DND-41 (cell line): ENCODE measurements around the gene MDFI.

ENCODE experiments used
- ATAC-seq: fragments of 200-7000 bp; cut with Tn5 transposase; 3 replicates; pipeline ENCODE4 v1.9.1; 2021; ENCODE audit warnings: low read depth; ENCODE audit not compliant: insufficient read depth
- DNase-seq: peaks from one replicate; pipeline ENCODE4 v3.0.0-alpha.2; 2020
- H2AFZ ChIP-seq: 2 replicates; pipeline ENCODE4 v1.6.0; 2012; ENCODE audit warnings: low read depth, low read length
- H3K27ac ChIP-seq: 2 replicates; pipeline ENCODE4 v1.5.1; 2012; ENCODE audit warnings: low read length, inconsistent platforms
- H3K27me3 ChIP-seq: fragments of 200-600 bp; sonication (generic); 2 replicates; pipeline ENCODE4 v1.6.0; 2012; ENCODE audit warnings: low read length, mild to moderate bottlenecking, inconsistent platforms; ENCODE audit not compliant: insufficient read depth, poor library complexity
- H3K36me3 ChIP-seq: 2 replicates; pipeline ENCODE4 v1.5.1; 2012; ENCODE audit warnings: low read length, inconsistent platforms; ENCODE audit not compliant: insufficient read depth
- H3K4me1 ChIP-seq: 2 replicates; pipeline ENCODE4 v1.5.1; 2012; ENCODE audit warnings: mild to moderate bottlenecking, low read length; ENCODE audit not compliant: insufficient read depth
- H3K4me2 ChIP-seq: 2 replicates; pipeline ENCODE4 v1.6.0; 2012; ENCODE audit warnings: mild to moderate bottlenecking, moderate library complexity, low read length, inconsistent platforms; ENCODE audit not compliant: insufficient read depth
- H3K4me3 ChIP-seq, 2 experiments: fragments of 200-600 bp in 1 of 2; shearing (Covaris generic) in 1 of 2; 2 replicates each; pipeline ENCODE4 v1.5.1; 2012 to 2016; ENCODE audit warnings: inconsistent platforms in 2 of 2, low read length in 2 of 2, mild to moderate bottlenecking in 2 of 2, low read depth in 1 of 2, moderate library complexity in 1 of 2
- H3K79me2 ChIP-seq: 2 replicates; pipeline ENCODE4 v1.6.0; 2012; ENCODE audit warnings: low read length, inconsistent platforms; ENCODE audit not compliant: insufficient read depth
- H3K9ac ChIP-seq: 2 replicates; pipeline ENCODE4 v1.6.0; 2012; ENCODE audit warnings: low read depth, mild to moderate bottlenecking, inconsistent platforms, low read length, moderate library complexity
- H3K9me3 ChIP-seq: 2 replicates; pipeline ENCODE4 v1.5.1; 2012; ENCODE audit warnings: low read length, moderate library complexity, mild to moderate bottlenecking, inconsistent platforms; ENCODE audit not compliant: insufficient read depth, severe bottlenecking
- H4K20me1 ChIP-seq: 2 replicates; pipeline ENCODE4 v1.6.0; 2012; ENCODE audit warnings: low read length; ENCODE audit not compliant: insufficient read depth
- EZH2 ChIP-seq: IDR thresholded peaks from 3 replicates; pipeline ENCODE4 v1.6.1; 2012; ENCODE audit warnings: borderline replicate concordance, low read depth, mild to moderate bottlenecking, moderate library complexity, low read length, inconsistent platforms; ENCODE audit not compliant: severe bottlenecking
- TF ChIP-seq, protein P1 (sequence below): IDR thresholded peaks from 2 replicates; pipeline ENCODE4 v1.5.1; 2012; ENCODE audit warnings: borderline replicate concordance, low read length, moderate library complexity, mild to moderate bottlenecking; ENCODE audit not compliant: poor library complexity, severe bottlenecking; ENCODE audit errors: extremely low read depth

The MDFI gene

DNA sequence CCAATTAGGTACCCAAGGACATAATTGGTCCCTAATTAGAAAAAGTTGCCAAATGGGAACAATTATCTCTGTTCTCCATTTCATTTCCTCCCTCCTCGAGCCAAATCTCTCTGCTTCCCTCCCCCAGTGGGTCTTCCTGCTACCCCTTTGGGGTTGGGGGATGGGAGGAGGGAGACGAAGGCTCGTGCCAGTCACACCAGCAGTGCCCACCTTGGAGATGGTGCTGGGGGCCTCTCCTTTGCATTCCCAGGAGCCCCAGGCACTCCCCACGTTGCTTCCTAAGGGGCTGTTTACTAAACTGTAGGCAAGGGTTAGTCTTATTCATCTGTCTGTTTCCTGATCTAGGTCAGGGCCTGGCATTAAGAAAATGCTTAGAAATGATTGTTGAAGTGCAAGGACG, 33.1 kb downstream of the MDFI start:
- Histone ChIP-seq H3K79me2 (no peaks in the 10 kb centered on the region), H3K27me3 (no peaks in the 10 kb centered on the region), H3K4me1 (no peaks in the 10 kb centered on the region), H3K27ac (no peak overlapping the region), H3K4me3 (no peak overlapping the region), H2AFZ (no peak overlapping the region), H3K4me2 (no peak overlapping the region), H3K9ac (no peak overlapping the region), H3K9me3 (no peaks in the 10 kb centered on the region), H4K20me1 (no peaks in the 10 kb centered on the region), H3K36me3 (no peaks in the 10 kb centered on the region)
- ATAC-seq (no peak), DNase-seq (no peak)
- TF ChIP-seq EZH2 = no peak

DNA sequence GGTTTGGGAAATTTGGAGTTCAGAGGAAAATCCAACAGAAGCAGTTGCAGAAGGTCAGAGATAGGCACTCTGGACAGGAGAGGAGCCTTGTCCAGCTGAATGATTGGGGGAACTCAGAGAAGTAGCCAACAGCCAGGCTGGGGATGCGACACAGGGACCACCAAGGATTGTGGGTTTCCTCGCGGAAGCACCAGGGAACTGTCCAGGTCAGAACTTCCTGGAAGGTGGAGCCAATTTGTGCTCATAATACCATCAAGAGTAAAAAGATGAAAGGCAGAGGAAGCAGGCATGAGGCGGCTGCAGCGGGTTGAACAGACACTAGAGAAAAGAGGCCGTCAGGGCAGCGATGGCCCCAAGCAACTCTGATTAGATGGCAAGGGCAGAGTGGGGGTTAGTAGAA, 33.7 kb downstream of the MDFI start:
- H3K36me3 ChIP-seq = no peaks in the 10 kb centered on the region
- H3K9me3 ChIP-seq = no peaks in the 10 kb centered on the region

DNA sequence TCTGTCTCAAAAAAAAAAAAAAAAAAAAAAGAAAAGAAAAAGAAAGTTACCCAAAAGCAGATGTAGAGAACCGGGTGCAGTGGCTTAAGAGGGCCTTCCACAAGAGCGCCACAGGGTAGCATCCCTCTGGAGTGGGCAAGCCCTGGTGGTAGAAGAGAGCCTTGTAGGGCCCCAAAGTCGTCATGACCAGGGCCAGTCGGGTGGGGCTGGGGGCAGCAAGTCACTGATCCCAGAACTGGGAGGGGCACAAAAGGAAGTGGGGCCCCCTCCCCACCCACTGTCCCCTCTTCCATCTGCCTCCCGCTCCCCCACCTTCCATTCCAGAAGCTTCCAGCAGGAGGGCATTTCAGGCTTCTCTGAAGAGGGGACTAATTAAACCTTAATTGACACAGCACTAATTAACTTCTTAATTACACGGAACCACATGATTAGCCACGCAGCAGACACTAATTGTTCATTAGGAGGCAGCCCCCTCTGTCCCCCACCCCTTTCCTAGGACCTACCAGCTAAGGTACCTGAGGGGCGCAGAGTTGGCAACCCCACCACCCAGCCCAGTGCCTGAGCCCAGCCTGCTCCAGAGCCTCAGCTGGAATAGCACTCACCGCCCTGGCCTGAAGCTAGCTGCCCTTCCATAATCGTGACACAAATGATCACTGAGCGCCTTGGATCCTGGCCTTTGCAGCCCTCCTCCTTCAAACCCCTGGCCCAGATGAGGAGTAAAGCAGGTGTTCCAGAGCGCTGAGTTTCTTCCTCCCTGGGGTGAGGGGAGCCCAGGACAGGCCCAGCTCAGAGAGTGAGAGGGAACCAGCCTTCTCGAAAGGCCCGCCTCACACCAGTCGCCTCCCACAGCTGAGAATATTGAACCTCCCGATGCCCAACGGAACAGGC, 34.8 kb downstream of the MDFI start:
- Histone ChIP-seq H3K9me3 (no peaks in the 10 kb centered on the region), H3K4me3 (no peak overlapping the region), H3K27me3 (no peaks in the 10 kb centered on the region), H3K79me2 (no peaks in the 10 kb centered on the region), H4K20me1 (no peaks in the 10 kb centered on the region), H3K36me3 (no peaks in the 10 kb centered on the region), H3K4me1 (no peaks in the 10 kb centered on the region), H3K9ac (no peak overlapping the region), H3K27ac (no peak overlapping the region), H2AFZ (no peak overlapping the region), H3K4me2 (no peak overlapping the region)
- DNase-seq (no peak), ATAC-seq (no peak; the same call in 2 of the 3 replicates)
- no peak for TF ChIP-seq EZH2
- TF ChIP-seq, protein P1, sequence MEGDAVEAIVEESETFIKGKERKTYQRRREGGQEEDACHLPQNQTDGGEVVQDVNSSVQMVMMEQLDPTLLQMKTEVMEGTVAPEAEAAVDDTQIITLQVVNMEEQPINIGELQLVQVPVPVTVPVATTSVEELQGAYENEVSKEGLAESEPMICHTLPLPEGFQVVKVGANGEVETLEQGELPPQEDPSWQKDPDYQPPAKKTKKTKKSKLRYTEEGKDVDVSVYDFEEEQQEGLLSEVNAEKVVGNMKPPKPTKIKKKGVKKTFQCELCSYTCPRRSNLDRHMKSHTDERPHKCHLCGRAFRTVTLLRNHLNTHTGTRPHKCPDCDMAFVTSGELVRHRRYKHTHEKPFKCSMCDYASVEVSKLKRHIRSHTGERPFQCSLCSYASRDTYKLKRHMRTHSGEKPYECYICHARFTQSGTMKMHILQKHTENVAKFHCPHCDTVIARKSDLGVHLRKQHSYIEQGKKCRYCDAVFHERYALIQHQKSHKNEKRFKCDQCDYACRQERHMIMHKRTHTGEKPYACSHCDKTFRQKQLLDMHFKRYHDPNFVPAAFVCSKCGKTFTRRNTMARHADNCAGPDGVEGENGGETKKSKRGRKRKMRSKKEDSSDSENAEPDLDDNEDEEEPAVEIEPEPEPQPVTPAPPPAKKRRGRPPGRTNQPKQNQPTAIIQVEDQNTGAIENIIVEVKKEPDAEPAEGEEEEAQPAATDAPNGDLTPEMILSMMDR = no peak

More for the DNA sequence above, 33.7 kb downstream of the MDFI start:
- no peak for DNase-seq
- Histone ChIP-seq H3K79me2 (no peaks in the 10 kb centered on the region), H3K27me3 (no peaks in the 10 kb centered on the region), H3K4me3 (no peak overlapping the region), H3K4me2 (no peak overlapping the region), H3K27ac (no peak overlapping the region), H2AFZ (no peak overlapping the region), H4K20me1 (no peaks in the 10 kb centered on the region), H3K9ac (no peak overlapping the region), H3K4me1 (no peaks in the 10 kb centered on the region)
- no peak for ATAC-seq
- TF ChIP-seq EZH2 = no peak
- TF ChIP-seq, protein P1 = no peak

DNA sequence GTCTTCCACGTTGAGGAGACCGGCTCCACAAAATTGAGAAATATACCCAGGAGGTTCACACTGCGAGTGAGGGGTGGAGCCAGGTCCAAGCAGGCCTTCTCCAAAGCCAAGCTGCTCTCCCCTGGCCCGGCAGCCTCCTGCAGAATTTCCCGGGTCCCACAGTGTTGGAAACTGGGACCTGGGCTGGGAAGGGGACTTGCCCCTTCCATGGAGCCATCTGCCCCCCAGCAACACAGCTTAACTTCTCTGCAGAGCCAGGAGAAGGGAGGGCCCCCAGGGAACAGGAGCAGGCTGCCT, 35.4 kb downstream of the MDFI start:
- Histone ChIP-seq H3K9ac (no peak overlapping the region), H3K9me3 (no peaks in the 10 kb centered on the region), H3K4me3 (no peak overlapping the region), H3K27me3 (no peaks in the 10 kb centered on the region), H2AFZ (no peak overlapping the region), H3K4me2 (no peak overlapping the region), H3K79me2 (no peaks in the 10 kb centered on the region), H3K27ac (no peak overlapping the region), H3K4me1 (no peaks in the 10 kb centered on the region), H4K20me1 (no peaks in the 10 kb centered on the region), H3K36me3 (no peaks in the 10 kb centered on the region)
- no peak for TF ChIP-seq EZH2
- ATAC-seq = no peak
- no peak for DNase-seq
